Panc1 (cell line): ENCODE measurements around the gene AHSG. TPM values are rescaled to one million over a fixed set of nuclear protein-coding genes. Genes with fewer than 3 reads are reported as not detected.

ENCODE experiments used
- ATAC-seq: fragments of 200-7000 bp; cut with Tn5 transposase; 2 replicates; pipeline ENCODE4 v1.9.1; 2020; ENCODE audit warnings: mild to moderate bottlenecking, moderate library complexity
- BruUV-seq: library from RNA; stranded (reverse); fragments of 400-500 nt; replicated peaks from 2 replicates; lab custom pipeline; 2021; lab: Mats Ljungman, UMichigan
- CTCF ChIA-PET: fragments of 300-600 bp; sonication (Branson Sonifier 250); formaldehyde crosslinking; loops from one replicate; lab custom pipeline; 2022; ENCODE audit warnings: antibody characterized with exemption; lab: Charles Lee
- POLR2A ChIA-PET: fragments of 300-600 bp; sonication (Branson Sonifier 250); formaldehyde crosslinking; loops from one replicate; lab custom pipeline; 2022; ENCODE audit warnings: antibody characterized with exemption; lab: Charles Lee
- DNase-seq: peaks from one replicate; pipeline ENCODE4 v3.0.0-alpha.2; 2010; ENCODE audit warnings: low read depth, low spot score
- H3K27ac ChIP-seq: 2 replicates; pipeline ENCODE4 v1.5.1; 2011; ENCODE audit warnings: mild to moderate bottlenecking, low read length, inconsistent platforms
- H3K27me3 ChIP-seq: fragments of 200-500 bp; sonication (Bioruptor generic); 2 replicates; pipeline ENCODE4 v1.6.0; 2014; ENCODE audit warnings: low read length, inconsistent platforms; ENCODE audit not compliant: control insufficient read depth, insufficient read depth
- H3K36me3 ChIP-seq: fragments of 200-500 bp; sonication (Bioruptor generic); 2 replicates; pipeline ENCODE4 v1.5.1; 2014; ENCODE audit warnings: inconsistent platforms, mild to moderate bottlenecking, low read length, moderate library complexity; ENCODE audit not compliant: control insufficient read depth, insufficient read depth
- H3K4me1 ChIP-seq: 2 replicates; pipeline ENCODE4 v1.5.1; 2011; ENCODE audit warnings: inconsistent platforms, mild to moderate bottlenecking, low read length, moderate library complexity; ENCODE audit not compliant: control insufficient read depth, insufficient read depth
- H3K4me3 ChIP-seq, 2 experiments: 2 replicates each; pipeline ENCODE4 v1.5.1; 2011 to 2012; ENCODE audit warnings: low read depth in 2 of 2, low read length in 2 of 2, mild to moderate bottlenecking in 2 of 2, inconsistent platforms in 1 of 2, moderate library complexity in 1 of 2
- H3K9me3 ChIP-seq: fragments of 200-500 bp; sonication (Bioruptor generic); 2 replicates; pipeline ENCODE4 v1.5.1; 2014; ENCODE audit warnings: low read depth, mild to moderate bottlenecking, inconsistent platforms, low read length, moderate library complexity; ENCODE audit not compliant: control insufficient read depth, insufficient read depth
- SIN3A ChIP-seq: IDR thresholded peaks from 2 replicates; pipeline ENCODE4 v1.6.1; 2012; ENCODE audit warnings: low read depth, mild to moderate bottlenecking, low read length, moderate library complexity, borderline replicate concordance; ENCODE audit not compliant: insufficient read depth
- TCF7L2 ChIP-seq: IDR thresholded peaks from 2 replicates; pipeline ENCODE4 v1.6.1; 2011; ENCODE audit warnings: mild to moderate bottlenecking, low read depth, low read length, inconsistent platforms
- in situ Hi-C: cut with HindIII; loops from 2 replicates; pipeline ENCODE4 v1.10.0; 2016; ENCODE audit warnings: low sequenced_read_pairs, low pct_unique_long_range_greater_than_20kb
- intact Hi-C: fragments of 100-400 bp; cut with micrococcal nuclease; formaldehyde crosslinking; loops from one replicate; pipeline ENCODE4 v1.10.0; 2022; ENCODE audit not compliant: unreplicated experiment
- total RNA-seq: library from RNA; stranded (reverse); gene quantifications from one replicate; pipeline ENCODE4 v1.2.1, GENCODE V29; 2021; ENCODE audit not compliant: unreplicated experiment
- TF ChIP-seq, protein P1 (sequence below), 2 experiments: IDR thresholded peaks; 2 replicates each; pipeline ENCODE4 v1.6.1; 2011 to 2012; ENCODE audit warnings: low read depth in 2 of 2, control low read depth in 1 of 2, low read length in 1 of 2, mild to moderate bottlenecking in 1 of 2, moderate library complexity in 1 of 2; ENCODE audit not compliant: insufficient read depth in 1 of 2
- TF ChIP-seq, protein P2 (sequence below): fragments of 450-650 bp; IDR thresholded peaks from 2 replicates; pipeline ENCODE4 v1.5.1; 2017; ENCODE audit warnings: mild to moderate bottlenecking

The AHSG gene
- total RNA-seq, 1 experiment from 2014 or later, result 0.85 TPM

DNA sequence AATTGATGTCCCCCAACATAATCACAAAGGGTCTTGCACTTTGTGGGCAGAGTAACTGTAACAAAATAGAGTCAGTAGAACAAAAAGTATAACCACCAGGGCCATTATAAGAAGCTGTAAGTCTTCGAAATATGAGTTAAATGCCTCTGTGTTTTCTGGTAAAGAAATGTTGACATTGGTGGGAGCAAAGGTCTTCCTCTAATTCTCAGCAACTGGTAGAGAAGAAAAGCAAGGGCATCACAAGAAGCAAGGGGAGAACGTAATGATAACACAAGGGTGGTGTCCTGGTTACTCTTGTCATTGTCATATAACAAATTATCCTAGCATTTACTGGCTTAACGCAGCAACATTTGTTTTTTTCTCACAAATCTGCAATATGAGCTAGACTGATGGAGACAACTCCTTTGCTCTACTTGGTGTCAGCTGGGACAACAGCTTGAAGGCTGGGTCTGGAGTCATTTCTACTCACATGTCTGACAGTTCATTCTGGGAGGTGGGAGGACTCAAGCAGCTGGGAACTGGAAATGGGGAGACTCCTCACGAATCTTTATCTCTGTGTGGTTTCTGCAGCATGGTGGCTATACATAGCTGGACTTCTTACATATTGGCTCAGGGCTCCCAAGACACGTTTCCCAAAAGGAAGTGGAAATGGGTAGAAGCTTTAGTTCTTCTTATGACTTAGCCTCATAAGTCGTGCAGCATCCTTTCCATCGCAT, 22.1 kb upstream of the AHSG start:
- no peak for TF ChIP-seq TCF7L2
- TF ChIP-seq, protein P1, sequence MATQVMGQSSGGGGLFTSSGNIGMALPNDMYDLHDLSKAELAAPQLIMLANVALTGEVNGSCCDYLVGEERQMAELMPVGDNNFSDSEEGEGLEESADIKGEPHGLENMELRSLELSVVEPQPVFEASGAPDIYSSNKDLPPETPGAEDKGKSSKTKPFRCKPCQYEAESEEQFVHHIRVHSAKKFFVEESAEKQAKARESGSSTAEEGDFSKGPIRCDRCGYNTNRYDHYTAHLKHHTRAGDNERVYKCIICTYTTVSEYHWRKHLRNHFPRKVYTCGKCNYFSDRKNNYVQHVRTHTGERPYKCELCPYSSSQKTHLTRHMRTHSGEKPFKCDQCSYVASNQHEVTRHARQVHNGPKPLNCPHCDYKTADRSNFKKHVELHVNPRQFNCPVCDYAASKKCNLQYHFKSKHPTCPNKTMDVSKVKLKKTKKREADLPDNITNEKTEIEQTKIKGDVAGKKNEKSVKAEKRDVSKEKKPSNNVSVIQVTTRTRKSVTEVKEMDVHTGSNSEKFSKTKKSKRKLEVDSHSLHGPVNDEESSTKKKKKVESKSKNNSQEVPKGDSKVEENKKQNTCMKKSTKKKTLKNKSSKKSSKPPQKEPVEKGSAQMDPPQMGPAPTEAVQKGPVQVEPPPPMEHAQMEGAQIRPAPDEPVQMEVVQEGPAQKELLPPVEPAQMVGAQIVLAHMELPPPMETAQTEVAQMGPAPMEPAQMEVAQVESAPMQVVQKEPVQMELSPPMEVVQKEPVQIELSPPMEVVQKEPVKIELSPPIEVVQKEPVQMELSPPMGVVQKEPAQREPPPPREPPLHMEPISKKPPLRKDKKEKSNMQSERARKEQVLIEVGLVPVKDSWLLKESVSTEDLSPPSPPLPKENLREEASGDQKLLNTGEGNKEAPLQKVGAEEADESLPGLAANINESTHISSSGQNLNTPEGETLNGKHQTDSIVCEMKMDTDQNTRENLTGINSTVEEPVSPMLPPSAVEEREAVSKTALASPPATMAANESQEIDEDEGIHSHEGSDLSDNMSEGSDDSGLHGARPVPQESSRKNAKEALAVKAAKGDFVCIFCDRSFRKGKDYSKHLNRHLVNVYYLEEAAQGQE (IDR thresholded peaks at IDR 0.05; ENCODE audit: insufficient read depth in 1 of 2, low read depth in 2 of 2, low read length in 1 of 2), result no peak
- TF ChIP-seq, protein P2, sequence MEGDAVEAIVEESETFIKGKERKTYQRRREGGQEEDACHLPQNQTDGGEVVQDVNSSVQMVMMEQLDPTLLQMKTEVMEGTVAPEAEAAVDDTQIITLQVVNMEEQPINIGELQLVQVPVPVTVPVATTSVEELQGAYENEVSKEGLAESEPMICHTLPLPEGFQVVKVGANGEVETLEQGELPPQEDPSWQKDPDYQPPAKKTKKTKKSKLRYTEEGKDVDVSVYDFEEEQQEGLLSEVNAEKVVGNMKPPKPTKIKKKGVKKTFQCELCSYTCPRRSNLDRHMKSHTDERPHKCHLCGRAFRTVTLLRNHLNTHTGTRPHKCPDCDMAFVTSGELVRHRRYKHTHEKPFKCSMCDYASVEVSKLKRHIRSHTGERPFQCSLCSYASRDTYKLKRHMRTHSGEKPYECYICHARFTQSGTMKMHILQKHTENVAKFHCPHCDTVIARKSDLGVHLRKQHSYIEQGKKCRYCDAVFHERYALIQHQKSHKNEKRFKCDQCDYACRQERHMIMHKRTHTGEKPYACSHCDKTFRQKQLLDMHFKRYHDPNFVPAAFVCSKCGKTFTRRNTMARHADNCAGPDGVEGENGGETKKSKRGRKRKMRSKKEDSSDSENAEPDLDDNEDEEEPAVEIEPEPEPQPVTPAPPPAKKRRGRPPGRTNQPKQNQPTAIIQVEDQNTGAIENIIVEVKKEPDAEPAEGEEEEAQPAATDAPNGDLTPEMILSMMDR, result no peak
- no peak for TF ChIP-seq SIN3A
- DNase-seq (no peak), ATAC-seq (no peak)
- Histone ChIP-seq H3K4me1 (no peaks in the 10 kb centered on the region), H3K27me3 (no peaks in the 10 kb centered on the region), H3K27ac (no peak overlapping the region), H3K4me3 (no peak overlapping the region), H3K9me3 (no peaks in the 10 kb centered on the region), H3K36me3 (0 out of 2 replicates have a peak, but pooled peaks cover under 1% of the 10 kb centered on the region)
- ChIA-PET CTCF (no interaction called here), POLR2A (no interaction called here)
- BruUV-seq, result no TSS peak
- intact Hi-C loops, result no loop called here
- in situ Hi-C loops, result no loop called here

GRCh38 chr3:186592682-186593081, 20.2 kb upstream of the AHSG start:
- no peaks in the 10 kb centered on the region for H3K4me1 ChIP-seq
- TF ChIP-seq, protein P2, result no peak
- TF ChIP-seq, protein P1 (IDR thresholded peaks at IDR 0.05; ENCODE audit: insufficient read depth in 1 of 2, low read depth in 2 of 2, low read length in 1 of 2), result no peak
- ATAC-seq (no peak), DNase-seq (no peak)
- H3K4me3 ChIP-seq, result no peak overlapping the region
- CTCF ChIA-PET, result no interaction called here
- POLR2A ChIA-PET, result no interaction called here
- in situ Hi-C loops, result no loop called here
- intact Hi-C loops, result no loop called here
- no peaks in the 10 kb centered on the region for H3K27me3 ChIP-seq
- no peaks in the 10 kb centered on the region for H3K9me3 ChIP-seq
- H3K36me3 ChIP-seq, result no peaks in the 10 kb centered on the region
- H3K27ac ChIP-seq, result no peak overlapping the region
- BruUV-seq, result no TSS peak
